GM04504 (cell line): Measurements from ENCODE around the gene TMEM132D.
"Not testable (repeated sequence)": the region's sequence is repeated elsewhere in the genome, so short reads cannot be mapped to it uniquely, and the experiment has no call there.

Experiments
- DNase-seq: peaks from one replicate; pipeline ENCODE4 v3.0.0-alpha.2; 2012; ENCODE audit warnings: low read depth

Gene TMEM132D

GRCh38 chr12:129237881-129238280, 665.9 kb downstream of the TMEM132D start:
- no peak for DNase-seq

DNA sequence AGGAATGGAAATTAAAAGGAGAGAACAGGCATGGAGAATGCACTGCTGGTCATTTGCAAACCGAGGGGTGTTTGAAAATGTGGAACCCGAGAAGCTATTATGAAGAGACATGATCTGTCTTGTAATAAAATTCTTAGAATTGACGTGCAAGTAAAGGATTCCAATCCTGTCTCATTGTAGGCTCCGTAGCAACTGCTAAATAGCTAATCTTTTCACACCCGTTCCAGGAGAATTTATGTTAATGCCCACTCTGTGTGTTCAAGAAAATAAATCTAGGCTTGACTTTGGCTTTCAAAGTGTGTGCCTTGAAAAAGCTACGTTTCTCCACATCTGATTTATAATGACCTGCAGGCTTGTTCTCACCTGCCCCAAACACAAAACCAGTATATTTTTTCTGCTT, 669.6 kb downstream of the TMEM132D start:
- no peak for DNase-seq

DNA sequence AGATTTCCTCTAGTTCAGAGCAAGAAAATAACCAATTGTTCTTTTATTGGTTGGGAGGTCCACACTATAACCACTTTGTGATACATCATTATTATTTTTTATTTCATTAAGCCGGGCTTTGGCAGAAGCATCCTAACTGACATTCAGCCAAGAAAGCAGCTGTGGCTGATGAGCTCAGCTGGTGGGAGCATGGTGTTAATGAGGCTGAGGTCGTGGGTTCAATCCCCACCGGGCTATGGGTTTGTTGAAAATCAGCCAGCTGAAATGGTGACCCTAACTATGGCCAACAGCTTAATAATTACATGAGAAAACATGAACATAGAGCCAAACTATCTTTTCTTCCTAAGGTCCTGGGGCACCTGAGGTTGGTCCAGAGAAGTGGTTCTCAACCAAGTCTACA, 672.3 kb downstream of the TMEM132D start:
- DNase-seq, result no peak

DNA sequence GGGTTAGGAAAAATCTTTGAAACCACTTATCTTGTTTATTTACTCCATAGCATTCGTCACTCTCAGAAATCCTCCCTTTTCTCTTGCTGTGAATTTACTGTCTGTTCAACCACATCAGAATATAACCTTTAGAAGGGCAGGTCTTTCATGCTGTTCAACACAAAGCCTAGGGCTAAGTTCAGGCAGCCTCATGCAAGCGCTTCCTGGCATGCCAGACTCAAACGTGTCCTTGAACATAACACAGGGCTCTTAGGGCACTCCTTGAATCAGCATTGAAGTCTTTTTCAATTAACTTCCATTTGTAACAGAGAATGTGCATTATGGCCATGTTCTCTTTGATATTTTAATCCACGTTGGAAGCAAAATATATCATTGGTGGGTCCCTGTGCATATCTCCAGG, 672.8 kb downstream of the TMEM132D start:
- DNase-seq, result no peak

DNA sequence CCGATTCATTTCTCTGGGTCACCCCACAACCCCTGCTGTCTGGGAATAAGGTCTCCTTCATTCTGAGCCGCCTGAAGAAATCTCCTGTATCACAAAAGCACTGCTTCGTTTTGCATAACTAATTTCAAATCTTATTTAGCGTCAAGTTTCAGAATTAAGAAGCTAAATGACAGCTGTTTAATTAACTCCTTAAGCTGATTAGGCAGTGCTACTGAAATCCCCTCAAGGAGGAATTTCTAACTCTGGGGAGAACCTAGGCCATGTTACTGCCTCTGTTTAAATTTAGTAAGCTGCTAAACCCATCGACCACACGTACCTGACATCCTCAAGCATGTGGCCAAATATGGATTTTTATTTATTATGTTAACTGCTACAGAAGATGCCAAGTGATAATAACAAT, 677.0 kb downstream of the TMEM132D start:
- no peak for DNase-seq

DNA sequence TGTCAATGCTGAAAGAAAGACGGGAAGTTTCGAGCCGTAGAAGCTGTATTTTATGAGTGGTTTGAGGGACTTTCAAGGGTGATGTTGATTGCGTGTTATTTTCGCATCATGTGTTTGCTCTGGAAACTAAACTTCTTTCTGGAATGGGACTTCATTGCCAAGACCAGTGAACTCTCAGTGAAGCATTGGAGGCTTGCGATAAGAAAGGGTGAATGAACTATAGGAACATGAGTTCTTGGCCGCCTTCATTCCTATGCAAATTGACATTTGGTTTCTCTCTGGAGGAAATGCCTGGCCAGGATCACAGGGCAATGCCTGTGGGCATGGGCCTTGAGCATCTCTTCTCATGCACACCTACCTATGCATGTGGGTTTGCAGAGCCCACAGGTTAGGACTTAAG, 677.8 kb downstream of the TMEM132D start:
- no peak for DNase-seq

DNA sequence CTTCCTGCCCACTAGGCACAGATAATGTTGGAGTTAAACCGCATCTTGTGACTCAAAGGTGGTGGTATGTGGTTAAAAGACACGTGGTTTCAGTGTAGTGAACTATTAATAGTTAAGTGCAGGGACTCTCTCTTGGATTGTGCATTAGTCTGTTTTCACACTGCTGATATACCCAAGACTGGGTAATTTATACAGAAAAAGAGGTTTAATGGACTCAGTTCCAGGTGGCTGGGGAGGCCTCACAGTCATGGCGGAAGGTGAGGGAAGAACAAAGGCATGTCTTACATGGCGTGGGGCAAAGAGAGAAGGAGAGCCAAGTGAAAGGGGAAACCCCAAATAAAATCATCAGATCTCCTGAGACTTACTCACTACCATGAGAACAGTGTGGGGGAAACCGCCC, 688.3 kb downstream of the TMEM132D start:
- no peak for DNase-seq

GRCh38 chr12:129213551-129213950, 690.3 kb downstream of the TMEM132D start:
- DNase-seq, result no peak

GRCh38 chr12:129211862-129212630, 691.8 kb downstream of the TMEM132D start:
- no peak for DNase-seq

- no peak for DNase-seq
These were observed 695.3 kb downstream of the TMEM132D start for GRCh38 chr12:129208566-129208965.

GRCh38 chr12:129207084-129207483, 696.7 kb downstream of the TMEM132D start:
- DNase-seq, result no peak

DNA sequence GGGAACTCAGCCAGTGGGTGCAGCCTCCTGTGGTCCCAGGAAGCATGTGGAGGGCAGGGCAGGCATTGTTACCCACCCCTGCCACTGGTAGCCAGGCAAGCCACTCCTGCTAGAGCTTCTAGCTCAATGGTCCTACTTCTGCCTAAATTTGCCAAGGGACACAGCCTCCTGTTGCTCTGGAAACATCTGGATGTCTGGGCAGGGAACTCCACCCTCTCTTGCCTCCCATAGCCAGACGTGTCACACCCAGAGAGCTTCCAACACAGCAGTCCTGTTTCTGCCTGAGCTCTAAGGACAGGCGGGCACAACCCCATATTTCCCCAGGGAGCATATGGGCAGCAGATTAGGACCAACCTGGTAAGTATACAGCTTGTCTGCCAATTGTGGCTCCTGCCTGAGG, 700.4 kb downstream of the TMEM132D start:
- no peak for DNase-seq

DNA sequence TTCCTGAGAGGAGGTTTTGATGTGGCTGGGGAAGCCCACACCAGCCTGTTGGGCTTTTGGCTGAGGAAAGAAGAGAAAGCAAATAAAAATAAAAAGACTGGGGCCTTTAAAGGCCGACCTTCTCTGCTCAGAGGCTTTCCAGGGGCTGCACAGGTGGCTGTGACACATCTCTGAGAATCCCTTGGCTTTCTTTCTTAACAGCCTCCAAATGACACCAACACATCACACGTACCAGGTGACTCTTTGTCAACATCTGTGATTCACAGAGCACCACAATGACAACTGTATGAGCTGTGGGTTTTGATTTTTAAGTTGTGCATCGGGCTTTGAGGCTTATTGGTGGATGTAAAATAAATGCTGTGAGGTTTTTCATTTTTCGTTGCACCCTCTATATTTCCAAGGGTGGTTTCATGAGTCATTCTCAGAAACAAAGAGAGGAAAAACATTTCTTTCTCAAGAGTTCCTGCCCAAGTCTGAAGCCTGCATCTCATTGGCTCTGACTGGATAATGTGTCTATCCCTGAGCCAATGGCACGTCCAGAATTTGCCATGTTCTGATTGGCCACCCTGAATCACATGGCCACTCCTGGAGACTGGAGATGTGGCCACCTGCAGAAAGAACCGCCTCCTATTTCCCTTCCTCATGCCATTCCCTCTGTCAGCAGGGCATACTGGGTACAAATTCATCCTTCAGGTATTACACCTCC, 701.6 kb downstream of the TMEM132D start:
- DNase-seq, result no peak

DNA sequence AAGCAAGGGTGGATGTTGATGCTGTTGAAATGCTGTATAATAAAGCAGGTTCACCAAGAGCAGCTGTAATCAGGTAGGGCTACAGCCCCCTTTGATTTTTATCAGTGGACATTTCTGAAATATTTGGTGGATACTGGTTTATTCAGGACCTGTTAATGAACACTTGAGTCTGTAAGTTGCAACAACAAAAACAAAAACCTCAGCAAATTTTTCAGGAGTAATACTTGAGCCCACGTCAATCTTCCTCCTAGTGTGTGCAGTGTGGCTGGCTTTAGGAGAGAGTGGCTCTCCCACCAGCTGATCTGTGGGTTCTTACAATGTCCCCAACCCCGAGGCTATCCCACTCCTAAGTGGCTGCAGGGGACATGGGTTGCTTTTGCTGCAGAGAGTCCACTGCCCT, 702.8 kb downstream of the TMEM132D start:
- no peak for DNase-seq

DNA sequence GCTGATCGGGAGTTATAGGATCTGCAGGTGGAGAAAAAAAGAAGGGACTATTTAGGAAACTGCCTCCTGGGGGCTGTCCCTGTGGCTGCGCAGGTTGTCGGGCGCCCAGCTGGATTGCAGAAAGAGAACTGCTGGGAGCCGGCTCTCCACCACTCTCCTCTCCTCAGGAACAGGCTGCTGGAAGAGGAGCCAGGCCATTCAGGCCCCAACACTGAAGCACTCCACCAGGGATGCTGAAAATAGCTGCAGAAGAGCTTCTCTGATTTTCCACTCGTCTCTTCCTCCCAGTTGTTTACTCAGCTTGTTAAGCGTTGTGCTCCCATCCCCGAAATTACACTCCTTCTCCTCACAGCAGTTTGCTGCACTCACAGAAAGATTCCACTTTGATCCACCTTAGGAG, 703.2 kb downstream of the TMEM132D start:
- no peak for DNase-seq

DNA sequence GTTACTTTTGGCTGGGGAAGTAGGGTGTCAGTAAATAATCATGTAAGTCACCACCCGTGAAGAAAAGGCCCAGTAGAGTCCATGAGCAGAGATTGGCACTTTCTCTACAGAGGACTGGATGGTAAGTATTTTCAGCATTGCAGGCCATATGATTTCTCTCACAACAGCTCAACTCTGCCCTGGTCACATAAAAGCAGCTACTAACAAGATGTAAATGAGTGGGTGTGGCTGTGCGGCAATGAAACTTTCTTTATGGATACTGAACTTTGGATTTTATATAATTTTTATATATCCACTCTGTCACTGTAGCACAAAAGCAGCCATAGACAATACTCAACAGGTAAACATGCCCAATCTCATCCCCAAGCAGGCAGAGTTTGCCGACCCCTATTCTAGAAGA, 706.9 kb downstream of the TMEM132D start:
- no peak for DNase-seq

DNA sequence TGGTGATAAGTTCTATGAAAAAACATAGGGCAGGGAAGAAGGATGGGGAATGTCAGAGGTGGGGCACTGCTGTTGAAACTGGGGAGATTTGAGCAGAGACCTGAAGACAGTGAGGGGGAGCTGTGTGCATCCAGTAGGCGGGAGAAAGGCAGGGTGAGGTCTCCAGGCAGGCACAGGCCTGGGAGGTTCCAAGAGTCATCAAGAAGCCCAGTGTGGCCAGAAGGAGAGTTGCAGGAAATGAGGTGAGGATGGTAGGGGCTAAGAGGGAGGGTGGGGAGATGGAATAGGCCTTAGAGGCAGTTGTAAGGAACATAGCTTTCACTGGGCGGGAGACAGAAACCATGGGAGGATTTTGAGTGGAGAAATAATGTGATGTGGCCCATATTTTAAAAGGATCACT, 708.7 kb downstream of the TMEM132D start:
- no peak for DNase-seq

DNA sequence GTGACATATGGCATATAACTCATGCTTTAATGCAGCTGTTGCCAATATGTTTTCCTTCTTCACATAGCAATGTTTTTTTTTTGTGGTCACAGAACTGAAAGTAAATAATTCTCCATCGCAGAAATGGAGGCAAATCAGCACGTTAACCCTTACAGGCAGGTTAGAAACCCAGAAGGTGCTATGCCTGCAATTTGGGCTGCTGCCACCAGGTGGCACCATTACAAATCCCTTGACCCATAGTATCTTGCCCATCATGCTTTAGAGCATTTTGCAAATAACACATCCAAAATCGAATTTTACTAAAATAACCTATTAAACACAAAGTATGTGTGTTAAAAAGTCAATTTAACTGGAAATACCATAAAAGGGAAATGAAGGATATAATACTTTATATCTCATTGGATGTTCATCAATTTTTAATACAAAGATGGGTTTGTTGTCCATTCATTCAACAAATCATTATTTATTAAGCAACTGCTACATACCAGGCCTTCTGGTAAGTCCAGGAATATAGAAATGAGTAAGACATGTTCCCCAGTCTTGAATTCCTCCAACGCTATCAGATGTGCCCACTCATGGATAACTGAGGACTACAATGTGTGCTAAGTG, 710.5 kb downstream of the TMEM132D start:
- DNase-seq, result no peak

DNA sequence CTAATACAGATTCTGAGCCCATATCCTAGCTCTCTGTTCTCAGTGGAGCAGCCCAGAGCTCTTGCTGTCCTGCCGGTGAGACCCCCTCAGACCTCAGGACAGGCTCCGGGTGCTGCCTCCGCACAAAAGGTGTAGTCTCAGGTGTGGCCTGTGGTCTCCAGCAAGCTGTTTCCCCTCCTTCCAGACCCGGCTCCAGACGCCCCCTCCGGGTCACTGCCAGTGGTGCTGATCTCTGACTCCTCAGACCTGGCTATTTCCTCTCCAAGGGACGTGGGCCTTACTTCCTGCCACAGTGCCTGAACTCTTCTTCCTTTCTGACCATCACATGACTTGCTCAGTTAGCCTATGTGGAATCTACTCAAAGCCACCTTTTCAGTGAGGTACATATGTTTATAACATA, 713.0 kb downstream of the TMEM132D start:
- no peak for DNase-seq

GRCh38 chr12:129189879-129190278, 713.9 kb downstream of the TMEM132D start:
- DNase-seq, result not testable (repeated sequence)

- DNase-seq, result no peak
These were observed 716.9 kb downstream of the TMEM132D start for GRCh38 chr12:129186952-129187351.

GRCh38 chr12:129185855-129186254, 718.0 kb downstream of the TMEM132D start:
- no peak for DNase-seq
